ENCODE results near the gene CACNA2D2. TPM values are rescaled to one million over a fixed set of nuclear protein-coding genes. Genes with fewer than 3 reads are reported as not detected.

Gene CACNA2D2
- polyA plus RNA-seq, 2 donors: 0.28 to 0.31 TPM

DNA sequence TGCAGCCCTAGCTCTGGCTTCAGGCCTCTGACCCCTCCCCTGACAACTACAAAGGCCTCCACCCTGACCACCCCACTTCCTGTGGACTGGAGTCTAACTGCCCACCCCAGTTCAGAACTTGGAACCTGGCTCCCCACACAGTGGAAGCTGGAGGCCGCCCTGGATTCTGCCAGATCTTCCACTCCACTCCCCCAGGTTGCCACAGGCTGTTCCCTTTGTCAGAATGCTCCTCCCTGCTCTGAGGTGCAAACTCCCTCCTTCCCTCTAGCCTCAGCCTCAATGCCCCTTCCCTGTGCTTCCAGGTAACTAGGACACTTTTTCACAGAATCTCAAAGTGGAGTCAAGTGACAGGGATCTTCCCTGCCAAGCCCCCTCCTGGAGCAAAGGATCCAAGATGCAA lies 81.3 kb downstream of the CACNA2D2 start:
- Histone ChIP-seq H3K4me1 (ENCODE audit: control insufficient read depth in 2 of 2, insufficient read depth in 2 of 2, low read length in 1 of 2) (peaks cover 2 to 3% of the 10 kb centered on the region in 2 donors), H3K4me3 (ENCODE audit: low read depth in 1 of 2, low read length in 2 of 2) (no peak overlapping the region), H3K27ac (ENCODE audit: low read depth in 2 of 2, low read length in 1 of 2) (no peak overlapping the region), H3K36me3 (ENCODE audit: control insufficient read depth in 2 of 2, insufficient read depth in 2 of 2, low read length in 1 of 2) (no peaks in the 10 kb centered on the region), H3K9me3 (ENCODE audit: control insufficient read depth in 2 of 2, insufficient read depth in 1 of 2, low read depth in 1 of 2, low read length in 1 of 2) (peaks cover 0 to 4% of the 10 kb centered on the region in 2 donors), H3K27me3 (ENCODE audit: control insufficient read depth in 1 of 2, insufficient read depth in 2 of 2, low read length in 2 of 2) (no peaks in the 10 kb centered on the region)
- WGBS, 2 donors: 73 to 88% methylated on average over 1 of the region's 1 CpG

GRCh38 chr3:50419595-50420370 lies 83.7 kb downstream of the CACNA2D2 start:
- H3K4me1 ChIP-seq (ENCODE audit: control insufficient read depth in 2 of 2, insufficient read depth in 2 of 2, low read length in 1 of 2): peaks cover 2 to 3% of the 10 kb centered on the region in 2 donors
- H3K9me3 ChIP-seq (ENCODE audit: control insufficient read depth in 2 of 2, insufficient read depth in 1 of 2, low read depth in 1 of 2, low read length in 1 of 2): peaks cover 0 to 5% of the 10 kb centered on the region in 2 donors
- H3K27me3 ChIP-seq (ENCODE audit: control insufficient read depth in 1 of 2, insufficient read depth in 2 of 2, low read length in 2 of 2): no peaks in the 10 kb centered on the region
- WGBS, 2 donors: 87 to 90% methylated on average over 18 of the region's 18 CpGs
- H3K27ac ChIP-seq (ENCODE audit: low read depth in 2 of 2, low read length in 1 of 2): no peak overlapping the region
- H3K4me3 ChIP-seq (ENCODE audit: low read depth in 1 of 2, low read length in 2 of 2): no peak overlapping the region
- no peaks in the 10 kb centered on the region for H3K36me3 ChIP-seq (ENCODE audit: control insufficient read depth in 2 of 2, insufficient read depth in 2 of 2, low read length in 1 of 2)

- Histone ChIP-seq H3K4me3 (ENCODE audit: low read depth in 1 of 2, low read length in 2 of 2) (no peak overlapping the region), H3K27me3 (ENCODE audit: control insufficient read depth in 1 of 2, insufficient read depth in 2 of 2, low read length in 2 of 2) (no peaks in the 10 kb centered on the region), H3K9me3 (ENCODE audit: control insufficient read depth in 2 of 2, insufficient read depth in 1 of 2, low read depth in 1 of 2, low read length in 1 of 2) (peaks cover 0 to 7% of the 10 kb centered on the region in 2 donors), H3K36me3 (ENCODE audit: control insufficient read depth in 2 of 2, insufficient read depth in 2 of 2, low read length in 1 of 2) (no peaks in the 10 kb centered on the region), H3K27ac (ENCODE audit: low read depth in 2 of 2, low read length in 1 of 2) (no peak overlapping the region), H3K4me1 (ENCODE audit: control insufficient read depth in 2 of 2, insufficient read depth in 2 of 2, low read length in 1 of 2) (peaks cover 2 to 3% of the 10 kb centered on the region in 2 donors)
- 86 to 88% methylated on average over 4 of the region's 4 CpGs for WGBS, 2 donors
Measured at GRCh38 chr3:50418850-50419249, 84.6 kb downstream of the CACNA2D2 start.

DNA sequence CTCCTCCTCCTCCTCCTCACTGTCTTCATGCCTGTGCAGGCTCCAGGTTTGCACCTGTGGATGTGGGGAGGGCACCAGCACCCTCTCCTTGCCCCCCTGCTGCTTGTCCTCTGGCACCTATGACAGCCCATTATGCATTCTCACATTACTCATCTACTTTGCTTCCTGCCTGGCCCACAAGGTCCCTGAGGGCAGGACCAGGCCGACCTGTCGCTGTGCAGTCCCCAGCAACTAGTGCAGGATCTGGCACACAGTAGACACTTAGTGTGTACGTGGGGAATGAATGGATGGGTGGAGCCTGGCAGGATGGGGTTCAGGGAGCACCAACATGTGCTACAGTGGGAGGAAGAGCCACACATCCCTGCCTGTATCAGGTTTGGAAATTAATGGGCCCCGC lies 85.8 kb downstream of the CACNA2D2 start:
- 33 to 62% methylated on average over 4 of the region's 4 CpGs for WGBS, 2 donors
- Histone ChIP-seq H3K27me3 (ENCODE audit: control insufficient read depth in 1 of 2, insufficient read depth in 2 of 2, low read length in 2 of 2) (no peaks in the 10 kb centered on the region), H3K4me1 (ENCODE audit: control insufficient read depth in 2 of 2, insufficient read depth in 2 of 2, low read length in 1 of 2) (peaks cover 2 to 3% of the 10 kb centered on the region in 2 donors), H3K9me3 (ENCODE audit: control insufficient read depth in 2 of 2, insufficient read depth in 1 of 2, low read depth in 1 of 2, low read length in 1 of 2) (peaks cover 0 to 7% of the 10 kb centered on the region in 2 donors), H3K4me3 (ENCODE audit: low read depth in 1 of 2, low read length in 2 of 2) (no peak overlapping the region), H3K27ac (ENCODE audit: low read depth in 2 of 2, low read length in 1 of 2) (no peak overlapping the region), H3K36me3 (ENCODE audit: control insufficient read depth in 2 of 2, insufficient read depth in 2 of 2, low read length in 1 of 2) (no peaks in the 10 kb centered on the region)

- WGBS, 2 donors: 72 to 81% methylated on average over 9 of the region's 9 CpGs
- Histone ChIP-seq H3K4me3 (ENCODE audit: low read depth in 1 of 2, low read length in 2 of 2) (no peak overlapping the region), H3K27me3 (ENCODE audit: control insufficient read depth in 1 of 2, insufficient read depth in 2 of 2, low read length in 2 of 2) (no peaks in the 10 kb centered on the region), H3K36me3 (ENCODE audit: control insufficient read depth in 2 of 2, insufficient read depth in 2 of 2, low read length in 1 of 2) (no peaks in the 10 kb centered on the region), H3K9me3 (ENCODE audit: control insufficient read depth in 2 of 2, insufficient read depth in 1 of 2, low read depth in 1 of 2, low read length in 1 of 2) (peaks cover 0 to 7% of the 10 kb centered on the region in 2 donors), H3K27ac (ENCODE audit: low read depth in 2 of 2, low read length in 1 of 2) (no peak overlapping the region), H3K4me1 (ENCODE audit: control insufficient read depth in 2 of 2, insufficient read depth in 2 of 2, low read length in 1 of 2) (peaks cover 2 to 3% of the 10 kb centered on the region in 2 donors)
Measured at GRCh38 chr3:50416736-50417636, 86.4 kb downstream of the CACNA2D2 start.

GRCh38 chr3:50415816-50416215 lies 87.6 kb downstream of the CACNA2D2 start:
- 59 to 61% methylated on average over 5 of the region's 5 CpGs for WGBS, 2 donors
- Histone ChIP-seq H3K4me3 (ENCODE audit: low read depth in 1 of 2, low read length in 2 of 2) (no peak overlapping the region), H3K27ac (ENCODE audit: low read depth in 2 of 2, low read length in 1 of 2) (no peak overlapping the region), H3K27me3 (ENCODE audit: control insufficient read depth in 1 of 2, insufficient read depth in 2 of 2, low read length in 2 of 2) (no peaks in the 10 kb centered on the region), H3K4me1 (ENCODE audit: control insufficient read depth in 2 of 2, insufficient read depth in 2 of 2, low read length in 1 of 2) (peaks cover 2 to 3% of the 10 kb centered on the region in 2 donors), H3K9me3 (ENCODE audit: control insufficient read depth in 2 of 2, insufficient read depth in 1 of 2, low read depth in 1 of 2, low read length in 1 of 2) (peaks cover 0 to 7% of the 10 kb centered on the region in 2 donors), H3K36me3 (ENCODE audit: control insufficient read depth in 2 of 2, insufficient read depth in 2 of 2, low read length in 1 of 2) (no peaks in the 10 kb centered on the region)

DNA sequence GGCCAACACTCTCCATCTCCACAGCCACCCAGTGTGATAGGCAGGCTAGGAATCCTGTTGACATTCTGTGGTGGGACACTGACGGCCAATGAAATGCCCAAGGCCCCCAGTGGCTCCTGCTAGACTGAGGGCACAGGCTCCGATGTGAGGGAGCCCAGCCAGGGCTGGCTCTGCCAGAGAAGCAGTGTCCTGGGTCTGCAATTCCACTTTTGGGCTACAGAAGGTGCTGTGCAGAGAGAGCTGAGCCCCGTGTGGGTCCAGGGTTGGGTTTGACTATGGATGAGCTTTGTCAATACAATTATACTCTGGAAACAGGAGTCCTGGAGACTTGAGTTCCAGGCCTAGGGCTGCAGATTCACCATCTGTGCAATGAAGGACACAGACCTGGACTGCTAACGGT lies 88.4 kb downstream of the CACNA2D2 start:
- Histone ChIP-seq H3K4me1 (ENCODE audit: control insufficient read depth in 2 of 2, insufficient read depth in 2 of 2, low read length in 1 of 2) (peaks cover 2 to 6% of the 10 kb centered on the region in 2 donors), H3K36me3 (ENCODE audit: control insufficient read depth in 2 of 2, insufficient read depth in 2 of 2, low read length in 1 of 2) (no peaks in the 10 kb centered on the region)
- WGBS, 2 donors: 65 to 72% methylated on average over 4 of the region's 4 CpGs

DNA sequence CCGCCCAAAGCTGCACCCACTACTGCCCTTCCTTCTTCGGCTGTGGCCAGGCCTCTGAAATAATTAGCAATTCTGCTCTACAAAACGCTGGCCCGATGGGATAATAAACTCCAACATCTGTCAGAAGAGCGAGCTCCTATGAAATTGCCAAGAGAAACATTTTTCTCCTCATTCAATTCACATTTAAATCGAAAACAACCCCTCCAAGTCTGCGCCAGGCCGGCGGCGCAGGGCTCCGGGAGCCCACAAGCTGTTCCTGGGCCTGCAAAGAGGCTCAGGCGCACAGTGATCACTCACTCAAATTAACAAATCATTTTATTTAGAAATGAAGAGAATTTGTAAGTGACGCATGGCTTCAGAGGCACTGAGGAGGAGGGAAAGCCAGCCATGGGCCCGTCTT lies 88.8 kb downstream of the CACNA2D2 start:
- H3K27me3 ChIP-seq (ENCODE audit: control insufficient read depth in 1 of 2, insufficient read depth in 2 of 2, low read length in 2 of 2): no peaks in the 10 kb centered on the region
- H3K4me1 ChIP-seq (ENCODE audit: control insufficient read depth in 2 of 2, insufficient read depth in 2 of 2, low read length in 1 of 2): peaks cover 2 to 6% of the 10 kb centered on the region in 2 donors
- no peaks in the 10 kb centered on the region for H3K36me3 ChIP-seq (ENCODE audit: control insufficient read depth in 2 of 2, insufficient read depth in 2 of 2, low read length in 1 of 2)
- H3K27ac ChIP-seq (ENCODE audit: low read depth in 2 of 2, low read length in 1 of 2): no peak overlapping the region
- H3K9me3 ChIP-seq (ENCODE audit: control insufficient read depth in 2 of 2, insufficient read depth in 1 of 2, low read depth in 1 of 2, low read length in 1 of 2): peaks cover 0 to 6% of the 10 kb centered on the region in 2 donors
- no peak overlapping the region for H3K4me3 ChIP-seq (ENCODE audit: low read depth in 1 of 2, low read length in 2 of 2)
- WGBS, 2 donors: 91 to 94% methylated on average over 14 of the region's 14 CpGs

More for the DNA sequence above, 88.4 kb downstream of the CACNA2D2 start:
- Histone ChIP-seq H3K4me3 (ENCODE audit: low read depth in 1 of 2, low read length in 2 of 2) (no peak overlapping the region), H3K27ac (ENCODE audit: low read depth in 2 of 2, low read length in 1 of 2) (no peak overlapping the region), H3K9me3 (ENCODE audit: control insufficient read depth in 2 of 2, insufficient read depth in 1 of 2, low read depth in 1 of 2, low read length in 1 of 2) (peaks cover 0 to 7% of the 10 kb centered on the region in 2 donors), H3K27me3 (ENCODE audit: control insufficient read depth in 1 of 2, insufficient read depth in 2 of 2, low read length in 2 of 2) (no peaks in the 10 kb centered on the region)

DNA sequence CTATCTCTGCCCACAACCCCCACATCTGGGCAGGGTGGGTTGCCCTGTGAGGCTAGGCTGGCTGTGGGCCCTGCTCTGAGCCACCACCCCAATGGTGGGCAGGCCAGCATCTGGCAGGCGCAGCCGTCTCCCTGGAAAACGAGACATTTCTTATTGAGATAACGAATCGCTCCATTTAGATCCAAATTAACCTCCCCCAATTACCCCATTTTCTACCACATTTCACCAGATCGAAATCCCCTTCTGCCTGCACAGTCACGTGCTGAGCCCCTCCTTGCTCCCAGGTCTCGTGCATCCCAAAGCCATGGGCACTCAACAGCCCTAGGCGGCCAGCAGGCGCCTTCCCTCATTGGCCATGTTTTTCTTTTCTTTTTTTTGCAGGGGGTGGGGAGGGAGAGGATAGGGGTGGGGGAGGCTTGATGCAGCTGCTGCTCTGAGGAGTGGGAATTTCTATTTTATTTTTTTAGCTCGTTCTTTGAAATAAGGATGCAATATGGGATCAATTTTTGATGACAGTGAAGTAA lies 91.1 kb downstream of the CACNA2D2 start:
- WGBS, 2 donors: 76 to 86% methylated on average over 11 of the region's 11 CpGs
- Histone ChIP-seq H3K4me1 (ENCODE audit: control insufficient read depth in 2 of 2, insufficient read depth in 2 of 2, low read length in 1 of 2) (peaks cover 0 to 4% of the 10 kb centered on the region in 2 donors), H3K27me3 (ENCODE audit: control insufficient read depth in 1 of 2, insufficient read depth in 2 of 2, low read length in 2 of 2) (no peaks in the 10 kb centered on the region), H3K4me3 (ENCODE audit: low read depth in 1 of 2, low read length in 2 of 2) (no peak overlapping the region), H3K27ac (ENCODE audit: low read depth in 2 of 2, low read length in 1 of 2) (no peak overlapping the region), H3K9me3 (ENCODE audit: control insufficient read depth in 2 of 2, insufficient read depth in 1 of 2, low read depth in 1 of 2, low read length in 1 of 2) (peaks cover 0 to 3% of the 10 kb centered on the region in 2 donors), H3K36me3 (ENCODE audit: control insufficient read depth in 2 of 2, insufficient read depth in 2 of 2, low read length in 1 of 2) (no peaks in the 10 kb centered on the region)

Measured in esophagus (tissue), 2 donors.